Measurements from ENCODE around the gene ZNF432. TPM values are rescaled to one million over a fixed set of nuclear protein-coding genes. Genes with fewer than 3 reads are reported as not detected.
A peak's percentile ranks its signal among the peaks of the same experiment; 100 is the strongest.

Gene ZNF432
- total and polyA plus RNA-seq, 2 of the 13 experiments (the other 11 are each of a cell fraction or from before 2014, with no cell fraction given): 4.1 to 8.7 TPM

DNA sequence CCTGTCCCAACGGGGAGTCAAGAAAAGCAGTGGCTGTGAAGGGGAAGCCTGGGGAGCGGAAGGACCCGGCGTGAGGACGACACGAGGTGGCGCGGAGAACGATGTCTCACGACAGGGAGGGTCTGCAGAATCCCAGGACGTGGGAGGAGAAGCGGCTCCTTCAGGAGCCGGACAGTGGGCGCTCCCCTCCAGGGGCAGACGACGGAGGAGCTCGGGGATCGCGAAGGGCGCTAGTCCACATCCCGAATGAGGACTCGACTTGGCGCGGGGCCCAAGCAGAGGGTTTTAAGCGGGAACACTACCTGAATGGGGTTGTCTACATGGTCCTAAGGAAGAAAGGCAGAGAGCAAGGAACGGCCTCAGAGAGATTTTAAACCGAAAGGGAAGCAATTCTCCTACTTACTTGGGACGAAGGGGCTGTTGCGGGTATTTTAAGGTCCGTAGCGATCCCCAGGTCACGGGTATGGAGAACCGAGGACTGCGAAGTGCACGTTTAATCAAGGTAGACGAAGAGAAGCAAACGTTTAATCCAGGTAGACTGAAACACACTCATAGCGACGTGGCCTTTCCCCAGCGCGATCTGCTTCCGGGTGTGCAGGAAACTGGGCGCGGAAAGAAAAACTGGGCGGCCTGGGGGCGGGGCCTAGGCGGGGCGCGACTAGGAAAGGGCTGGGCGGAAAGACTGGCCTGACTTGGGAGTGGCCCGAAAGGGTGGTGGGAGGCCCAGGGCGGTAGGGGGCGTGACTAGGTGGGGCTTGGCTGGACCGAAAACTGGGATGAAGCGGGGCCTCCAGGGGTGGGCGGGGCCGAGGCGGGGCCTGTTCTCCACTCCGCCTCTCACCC is 46.8 kb upstream of the ZNF432 start, which contains the start of gene ZNF841 (continued):
- TF ChIP-seq, protein P1, sequence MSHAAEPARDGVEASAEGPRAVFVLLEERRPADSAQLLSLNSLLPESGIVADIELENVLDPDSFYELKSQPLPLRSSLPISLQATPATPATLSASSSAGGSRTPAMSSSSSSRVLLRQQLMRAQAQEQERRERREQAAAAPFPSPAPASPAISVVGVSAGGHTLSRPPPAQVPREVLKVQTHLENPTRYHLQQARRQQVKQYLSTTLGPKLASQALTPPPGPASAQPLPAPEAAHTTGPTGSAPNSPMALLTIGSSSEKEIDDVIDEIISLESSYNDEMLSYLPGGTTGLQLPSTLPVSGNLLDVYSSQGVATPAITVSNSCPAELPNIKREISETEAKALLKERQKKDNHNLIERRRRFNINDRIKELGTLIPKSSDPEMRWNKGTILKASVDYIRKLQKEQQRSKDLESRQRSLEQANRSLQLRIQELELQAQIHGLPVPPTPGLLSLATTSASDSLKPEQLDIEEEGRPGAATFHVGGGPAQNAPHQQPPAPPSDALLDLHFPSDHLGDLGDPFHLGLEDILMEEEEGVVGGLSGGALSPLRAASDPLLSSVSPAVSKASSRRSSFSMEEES (CRISPR knock-in tag; IDR thresholded peaks at IDR 0.05): no peak
- TF ChIP-seq HOXA9 (CRISPR knock-in tag; IDR thresholded peaks at IDR 0.05; ENCODE audit: borderline replicate concordance): no peak
- TF ChIP-seq CCDC6 (CRISPR knock-in tag; IDR thresholded peaks at IDR 0.05): no peak
- 0 out of 2 replicates have a peak, but pooled peaks have one; percentile 41 for TF ChIP-seq ZMAT3 (CRISPR knock-in tag; conservative IDR thresholded peaks at IDR 0.05)
- TF ChIP-seq SNAI1 (CRISPR knock-in tag; IDR thresholded peaks at IDR 0.05; ENCODE audit: borderline replicate concordance): no peak
- TF ChIP-seq ASH2L (IDR thresholded peaks at IDR 0.05; ENCODE audit: insufficient read length, low read depth, low read length): peak; percentile 73
- TF ChIP-seq, protein P2, sequence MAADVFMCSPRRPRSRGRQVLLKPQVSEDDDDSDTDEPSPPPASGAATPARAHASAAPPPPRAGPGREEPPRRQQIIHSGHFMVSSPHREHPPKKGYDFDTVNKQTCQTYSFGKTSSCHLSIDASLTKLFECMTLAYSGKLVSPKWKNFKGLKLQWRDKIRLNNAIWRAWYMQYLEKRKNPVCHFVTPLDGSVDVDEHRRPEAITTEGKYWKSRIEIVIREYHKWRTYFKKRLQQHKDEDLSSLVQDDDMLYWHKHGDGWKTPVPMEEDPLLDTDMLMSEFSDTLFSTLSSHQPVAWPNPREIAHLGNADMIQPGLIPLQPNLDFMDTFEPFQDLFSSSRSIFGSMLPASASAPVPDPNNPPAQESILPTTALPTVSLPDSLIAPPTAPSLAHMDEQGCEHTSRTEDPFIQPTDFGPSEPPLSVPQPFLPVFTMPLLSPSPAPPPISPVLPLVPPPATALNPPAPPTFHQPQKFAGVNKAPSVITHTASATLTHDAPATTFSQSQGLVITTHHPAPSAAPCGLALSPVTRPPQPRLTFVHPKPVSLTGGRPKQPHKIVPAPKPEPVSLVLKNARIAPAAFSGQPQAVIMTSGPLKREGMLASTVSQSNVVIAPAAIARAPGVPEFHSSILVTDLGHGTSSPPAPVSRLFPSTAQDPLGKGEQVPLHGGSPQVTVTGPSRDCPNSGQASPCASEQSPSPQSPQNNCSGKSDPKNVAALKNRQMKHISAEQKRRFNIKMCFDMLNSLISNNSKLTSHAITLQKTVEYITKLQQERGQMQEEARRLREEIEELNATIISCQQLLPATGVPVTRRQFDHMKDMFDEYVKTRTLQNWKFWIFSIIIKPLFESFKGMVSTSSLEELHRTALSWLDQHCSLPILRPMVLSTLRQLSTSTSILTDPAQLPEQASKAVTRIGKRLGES (CRISPR knock-in tag; IDR thresholded peaks at IDR 0.05; ENCODE audit: borderline replicate concordance): no peak
- TF ChIP-seq LCORL (IDR thresholded peaks at IDR 0.05): no peak
- TF ChIP-seq LCORL (CRISPR knock-in tag; IDR thresholded peaks at IDR 0.05): no peak
- TF ChIP-seq ZNF777 (CRISPR knock-in tag; IDR thresholded peaks at IDR 0.05): 0 out of 2 replicates have a peak, but pooled peaks have one; percentile 31
- no peak for TF ChIP-seq ZNF484 (CRISPR knock-in tag; IDR thresholded peaks at IDR 0.05; ENCODE audit: borderline replicate concordance, low read depth)
- TF ChIP-seq, protein P3, sequence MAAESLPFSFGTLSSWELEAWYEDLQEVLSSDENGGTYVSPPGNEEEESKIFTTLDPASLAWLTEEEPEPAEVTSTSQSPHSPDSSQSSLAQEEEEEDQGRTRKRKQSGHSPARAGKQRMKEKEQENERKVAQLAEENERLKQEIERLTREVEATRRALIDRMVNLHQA (CRISPR knock-in tag; IDR thresholded peaks at IDR 0.05): no peak
- TF ChIP-seq ZNF749 (CRISPR knock-in tag; IDR thresholded peaks at IDR 0.05; ENCODE audit: borderline replicate concordance): no peak
- TF ChIP-seq DNMT3B (CRISPR knock-in tag; conservative IDR thresholded peaks at IDR 0.05): no peak
- TF ChIP-seq NFYC (CRISPR knock-in tag; IDR thresholded peaks at IDR 0.05): no peak
- TF ChIP-seq NFKB2 (CRISPR knock-in tag; IDR thresholded peaks at IDR 0.05; ENCODE audit: borderline replicate concordance): no peak
- no peak for TF ChIP-seq ZNF674 (CRISPR knock-in tag; IDR thresholded peaks at IDR 0.05; ENCODE audit: low read depth)
- TF ChIP-seq SMAD1 (CRISPR knock-in tag; IDR thresholded peaks at IDR 0.05; ENCODE audit: borderline replicate concordance, low read depth): no peak
- no peak for TF ChIP-seq ZNF121 (CRISPR knock-in tag; IDR thresholded peaks at IDR 0.05)
- TF ChIP-seq, protein P4, sequence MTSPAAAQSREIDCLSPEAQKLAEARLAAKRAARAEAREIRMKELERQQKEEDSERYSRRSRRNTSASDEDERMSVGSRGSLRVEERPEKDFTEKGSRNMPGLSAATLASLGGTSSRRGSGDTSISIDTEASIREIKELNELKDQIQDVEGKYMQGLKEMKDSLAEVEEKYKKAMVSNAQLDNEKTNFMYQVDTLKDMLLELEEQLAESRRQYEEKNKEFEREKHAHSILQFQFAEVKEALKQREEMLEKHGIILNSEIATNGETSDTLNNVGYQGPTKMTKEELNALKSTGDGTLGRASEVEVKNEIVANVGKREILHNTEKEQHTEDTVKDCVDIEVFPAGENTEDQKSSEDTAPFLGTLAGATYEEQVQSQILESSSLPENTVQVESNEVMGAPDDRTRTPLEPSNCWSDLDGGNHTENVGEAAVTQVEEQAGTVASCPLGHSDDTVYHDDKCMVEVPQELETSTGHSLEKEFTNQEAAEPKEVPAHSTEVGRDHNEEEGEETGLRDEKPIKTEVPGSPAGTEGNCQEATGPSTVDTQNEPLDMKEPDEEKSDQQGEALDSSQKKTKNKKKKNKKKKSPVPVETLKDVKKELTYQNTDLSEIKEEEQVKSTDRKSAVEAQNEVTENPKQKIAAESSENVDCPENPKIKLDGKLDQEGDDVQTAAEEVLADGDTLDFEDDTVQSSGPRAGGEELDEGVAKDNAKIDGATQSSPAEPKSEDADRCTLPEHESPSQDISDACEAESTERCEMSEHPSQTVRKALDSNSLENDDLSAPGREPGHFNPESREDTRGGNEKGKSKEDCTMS (CRISPR knock-in tag; conservative IDR thresholded peaks at IDR 0.05): no peak
